NCI-H146 treated with DMSO at 0.1 percent for 48 hours (cell line): Measurements from ENCODE around the gene HERC2.
"Not testable (repeated sequence)": the region's sequence is repeated elsewhere in the genome, so short reads cannot be mapped to it uniquely, and the experiment has no call there.

Experiments used
- DNase-seq: peaks from one replicate; lab custom pipeline; 2025; ENCODE audit not compliant: unreplicated experiment; lab: John Stamatoyannopoulos, UW

Gene HERC2, protein sequence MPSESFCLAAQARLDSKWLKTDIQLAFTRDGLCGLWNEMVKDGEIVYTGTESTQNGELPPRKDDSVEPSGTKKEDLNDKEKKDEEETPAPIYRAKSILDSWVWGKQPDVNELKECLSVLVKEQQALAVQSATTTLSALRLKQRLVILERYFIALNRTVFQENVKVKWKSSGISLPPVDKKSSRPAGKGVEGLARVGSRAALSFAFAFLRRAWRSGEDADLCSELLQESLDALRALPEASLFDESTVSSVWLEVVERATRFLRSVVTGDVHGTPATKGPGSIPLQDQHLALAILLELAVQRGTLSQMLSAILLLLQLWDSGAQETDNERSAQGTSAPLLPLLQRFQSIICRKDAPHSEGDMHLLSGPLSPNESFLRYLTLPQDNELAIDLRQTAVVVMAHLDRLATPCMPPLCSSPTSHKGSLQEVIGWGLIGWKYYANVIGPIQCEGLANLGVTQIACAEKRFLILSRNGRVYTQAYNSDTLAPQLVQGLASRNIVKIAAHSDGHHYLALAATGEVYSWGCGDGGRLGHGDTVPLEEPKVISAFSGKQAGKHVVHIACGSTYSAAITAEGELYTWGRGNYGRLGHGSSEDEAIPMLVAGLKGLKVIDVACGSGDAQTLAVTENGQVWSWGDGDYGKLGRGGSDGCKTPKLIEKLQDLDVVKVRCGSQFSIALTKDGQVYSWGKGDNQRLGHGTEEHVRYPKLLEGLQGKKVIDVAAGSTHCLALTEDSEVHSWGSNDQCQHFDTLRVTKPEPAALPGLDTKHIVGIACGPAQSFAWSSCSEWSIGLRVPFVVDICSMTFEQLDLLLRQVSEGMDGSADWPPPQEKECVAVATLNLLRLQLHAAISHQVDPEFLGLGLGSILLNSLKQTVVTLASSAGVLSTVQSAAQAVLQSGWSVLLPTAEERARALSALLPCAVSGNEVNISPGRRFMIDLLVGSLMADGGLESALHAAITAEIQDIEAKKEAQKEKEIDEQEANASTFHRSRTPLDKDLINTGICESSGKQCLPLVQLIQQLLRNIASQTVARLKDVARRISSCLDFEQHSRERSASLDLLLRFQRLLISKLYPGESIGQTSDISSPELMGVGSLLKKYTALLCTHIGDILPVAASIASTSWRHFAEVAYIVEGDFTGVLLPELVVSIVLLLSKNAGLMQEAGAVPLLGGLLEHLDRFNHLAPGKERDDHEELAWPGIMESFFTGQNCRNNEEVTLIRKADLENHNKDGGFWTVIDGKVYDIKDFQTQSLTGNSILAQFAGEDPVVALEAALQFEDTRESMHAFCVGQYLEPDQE (N-terminal part only)

GRCh38 chr15:28322129-28322588 lies at the start of gene HERC2:
HERC2 (minus strand) TSS chr15:28322179; CDS start chr15:28321433, 746 bp downstream.
- DNase-seq: not testable (repeated sequence)

GRCh38 chr15:28365502-28365901 lies 43.5 kb upstream of the HERC2 start:
- DNase-seq: not testable (repeated sequence)

DNA sequence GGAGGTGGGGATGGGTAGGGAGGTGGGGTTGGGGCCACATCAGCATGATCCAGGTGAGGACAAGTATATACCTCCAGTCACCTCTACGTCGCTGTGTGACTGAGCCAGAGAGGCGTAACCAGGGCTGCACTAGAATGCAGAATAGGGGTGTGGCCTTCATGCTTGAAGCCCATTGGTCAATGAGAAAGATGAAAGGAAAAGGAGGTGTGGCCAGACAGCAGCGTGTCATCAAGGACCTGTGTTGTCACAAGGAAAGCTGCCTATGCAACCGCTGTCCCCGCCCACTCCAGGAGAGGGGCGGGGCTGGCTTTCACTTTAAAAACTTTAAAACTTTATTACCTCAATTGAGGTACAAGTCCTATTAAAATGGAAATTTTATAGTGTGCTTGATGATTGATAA lies 36.0 kb upstream of the HERC2 start, which contains the start of gene GOLGA6L24:
Gene GOLGA6L24 (minus strand): TSS at position 101 of the 400 bp plus-strand sequence. CDS start 61 bp downstream, at position 40.
- DNase-seq: not testable (repeated sequence)

DNA sequence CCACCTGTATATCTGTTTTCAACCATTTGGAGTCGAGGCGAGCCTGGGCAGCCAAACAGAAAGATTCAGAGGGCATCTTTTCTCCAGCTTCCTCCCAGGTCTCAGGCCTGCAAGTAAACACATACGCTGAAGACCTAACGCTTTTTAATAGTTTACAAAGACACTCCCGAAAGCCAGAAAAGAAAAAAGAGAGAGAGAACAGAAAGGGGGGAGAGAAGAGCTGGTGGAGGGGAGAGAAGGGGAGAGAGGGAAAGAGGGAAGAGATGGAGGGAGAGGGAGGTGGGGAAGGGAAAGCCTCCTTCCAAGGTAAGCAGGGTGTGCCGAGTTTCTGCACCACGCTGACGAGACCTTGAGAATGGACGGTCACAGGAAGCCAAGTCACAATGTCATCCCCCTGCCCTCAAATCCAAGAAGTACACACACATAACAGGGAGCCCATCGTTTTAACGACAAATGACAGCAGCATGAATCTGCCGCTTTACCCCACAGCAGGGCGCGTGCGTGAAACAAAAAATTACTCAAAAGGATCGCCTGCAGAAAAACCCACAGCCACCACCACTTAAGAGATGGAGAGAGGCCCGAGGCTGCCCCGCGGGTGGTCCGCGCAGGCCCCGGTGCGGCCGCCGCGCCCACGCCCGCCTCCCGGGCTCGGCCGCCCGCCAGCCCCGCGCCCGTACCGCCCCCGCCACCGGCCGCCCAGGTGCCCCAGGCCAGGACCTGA lies 461 bp downstream of the HERC2 start:
- not testable (repeated sequence) for DNase-seq

- not testable (repeated sequence) for DNase-seq
These were observed 2.3 kb downstream of the HERC2 start for GRCh38 chr15:28319725-28320124.

GRCh38 chr15:28318828-28319227 lies 3.2 kb downstream of the HERC2 start:
- not testable (repeated sequence) for DNase-seq

DNA sequence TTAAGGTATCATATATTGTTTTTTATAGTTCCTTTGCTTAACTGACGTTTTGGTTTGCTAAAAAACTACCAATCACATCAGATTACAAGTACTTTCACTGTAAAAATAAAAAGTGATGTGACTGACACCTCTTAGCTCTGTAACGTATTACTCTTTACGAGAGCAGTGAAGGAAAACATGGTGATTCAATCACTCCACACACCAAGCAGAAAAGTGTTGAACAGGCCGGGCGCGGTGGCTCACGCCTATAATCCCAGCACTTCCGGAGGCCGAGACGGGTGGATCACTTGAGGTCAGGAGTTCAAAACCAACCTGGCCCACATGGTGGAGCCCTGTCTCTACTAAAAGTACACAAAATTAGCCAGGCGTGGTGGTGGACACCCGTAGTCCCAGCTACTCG lies 3.9 kb downstream of the HERC2 start:
- not testable (repeated sequence) for DNase-seq

- DNase-seq: not testable (repeated sequence)
These were observed 5.0 kb downstream of the HERC2 start for GRCh38 chr15:28316958-28317357.

DNA sequence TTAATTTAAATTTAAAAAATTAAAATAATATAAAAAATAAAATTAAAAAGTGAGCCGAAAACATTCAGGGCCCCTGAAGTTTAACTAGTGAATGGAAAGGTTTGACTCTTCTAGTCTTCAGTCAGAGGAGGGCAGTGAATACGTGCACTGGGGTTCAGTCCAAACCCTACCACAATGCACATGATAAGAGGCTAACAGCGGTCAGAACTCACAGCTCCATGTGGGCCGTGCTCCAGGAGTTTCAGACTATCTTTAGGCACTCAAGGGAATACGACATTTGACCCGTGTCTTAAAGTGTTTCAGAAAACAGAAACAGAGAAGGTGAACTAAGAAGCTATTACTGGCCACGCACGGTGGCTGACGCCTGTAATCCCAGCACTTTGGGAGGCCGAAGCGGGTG lies 11.5 kb downstream of the HERC2 start:
- not testable (repeated sequence) for DNase-seq

- not testable (repeated sequence) for DNase-seq
These were observed 13.3 kb downstream of the HERC2 start for GRCh38 chr15:28308718-28309117.

GRCh38 chr15:28305700-28306099 lies 16.3 kb downstream of the HERC2 start:
- DNase-seq: not testable (repeated sequence)

GRCh38 chr15:28297434-28297833 lies 24.5 kb downstream of the HERC2 start:
- not testable (repeated sequence) for DNase-seq

DNA sequence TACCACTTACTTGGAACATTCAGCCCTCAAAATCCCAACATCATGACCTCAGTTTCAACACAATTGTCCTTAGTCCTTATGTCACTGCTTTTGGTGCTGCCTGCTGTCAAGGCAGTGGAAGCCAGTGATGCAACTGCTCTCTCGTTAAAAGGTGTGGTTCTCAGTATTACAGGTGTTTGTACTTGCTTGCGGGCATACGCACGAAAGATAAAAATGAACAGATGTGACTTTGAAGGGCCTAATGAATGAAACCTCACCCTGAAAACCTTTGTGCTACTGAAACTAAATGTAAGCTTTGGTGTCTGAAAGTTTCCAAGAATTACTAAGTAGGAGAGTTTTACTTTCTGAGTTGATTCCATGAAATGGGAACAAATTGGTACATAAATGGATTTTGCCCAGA lies 25.2 kb downstream of the HERC2 start:
- not testable (repeated sequence) for DNase-seq

DNA sequence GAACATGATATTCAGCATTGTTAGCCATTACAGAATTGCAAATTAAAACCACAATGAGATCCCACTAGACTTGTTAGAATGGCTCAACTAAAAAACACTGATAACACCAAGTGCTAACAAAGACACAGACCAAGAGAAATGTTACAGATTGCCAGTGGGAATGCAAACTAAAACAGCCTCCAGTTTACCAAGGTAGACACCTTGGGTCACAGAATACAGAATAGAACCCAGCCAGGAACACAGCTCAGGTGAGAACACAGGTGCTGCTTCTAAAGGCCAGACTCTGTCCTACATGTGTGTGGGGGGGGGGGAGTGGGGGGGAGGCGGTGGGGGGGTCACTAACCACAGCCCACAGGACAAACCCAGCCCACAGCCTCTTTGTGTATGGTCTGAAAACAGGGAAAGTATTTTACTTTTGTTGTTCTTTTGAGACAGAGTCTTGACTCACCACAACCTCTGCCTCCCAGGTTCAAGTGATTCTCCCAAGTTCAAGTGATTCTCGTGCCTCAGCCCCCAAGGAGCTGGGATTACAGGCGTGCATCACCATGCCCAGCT lies 26.9 kb downstream of the HERC2 start:
- not testable (repeated sequence) for DNase-seq

DNA sequence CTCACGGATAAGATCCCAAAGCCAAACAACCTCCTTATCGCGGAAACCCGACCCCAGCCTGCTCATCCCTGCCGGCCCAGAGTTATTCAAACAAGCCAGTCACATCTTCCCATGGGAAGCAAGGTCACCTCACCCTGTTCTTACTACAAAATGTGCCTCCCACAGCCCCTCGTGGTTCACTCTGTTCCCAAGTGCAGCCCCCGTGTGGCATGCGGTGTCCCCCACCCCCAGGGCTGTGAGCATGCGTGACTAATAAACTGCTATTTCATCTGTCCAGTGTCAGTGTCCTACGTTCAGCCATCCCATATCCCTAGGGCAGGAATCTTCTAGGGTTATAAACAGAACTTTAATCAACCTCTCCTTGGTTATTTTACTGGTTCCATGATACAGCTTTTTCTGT lies 27.4 kb downstream of the HERC2 start:
- DNase-seq: not testable (repeated sequence)

DNA sequence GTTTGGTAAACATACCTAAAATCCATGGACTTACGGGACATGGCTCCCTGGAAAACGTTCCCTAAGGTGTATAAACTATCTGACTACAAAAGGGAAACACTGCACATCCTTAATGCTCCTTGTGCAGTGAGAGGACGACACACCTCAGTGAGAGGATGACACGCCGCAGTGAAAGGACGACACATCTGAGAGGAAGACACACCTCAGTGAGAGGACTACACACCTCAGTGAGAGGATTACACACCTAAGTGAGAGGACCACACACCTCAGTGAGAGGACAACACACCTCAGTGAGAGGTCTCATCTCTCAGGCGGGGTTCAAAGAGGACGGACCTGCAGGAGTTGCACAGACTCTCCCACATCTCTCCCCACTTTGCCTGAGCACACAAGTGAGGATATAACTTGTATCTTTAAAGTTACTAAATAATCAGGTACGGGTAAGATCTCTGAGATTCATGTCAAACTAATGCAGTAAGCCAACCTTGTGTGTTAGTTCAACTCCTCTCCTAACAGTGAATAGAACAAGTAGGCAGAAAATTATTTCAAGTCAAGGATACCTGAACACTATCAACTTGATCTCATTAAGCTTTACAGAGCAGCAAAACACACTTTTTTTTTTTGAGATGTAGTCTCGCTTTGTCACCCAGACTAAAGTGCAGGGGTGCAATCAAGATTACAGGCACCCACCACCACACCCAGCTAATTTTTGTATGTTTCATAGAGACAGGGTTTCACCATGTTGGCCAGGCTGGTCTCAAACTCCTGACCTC lies 32.1 kb downstream of the HERC2 start:
- DNase-seq: no peak

- not testable (repeated sequence) for DNase-seq
These were observed 32.9 kb downstream of the HERC2 start for GRCh38 chr15:28288830-28289693.

DNA sequence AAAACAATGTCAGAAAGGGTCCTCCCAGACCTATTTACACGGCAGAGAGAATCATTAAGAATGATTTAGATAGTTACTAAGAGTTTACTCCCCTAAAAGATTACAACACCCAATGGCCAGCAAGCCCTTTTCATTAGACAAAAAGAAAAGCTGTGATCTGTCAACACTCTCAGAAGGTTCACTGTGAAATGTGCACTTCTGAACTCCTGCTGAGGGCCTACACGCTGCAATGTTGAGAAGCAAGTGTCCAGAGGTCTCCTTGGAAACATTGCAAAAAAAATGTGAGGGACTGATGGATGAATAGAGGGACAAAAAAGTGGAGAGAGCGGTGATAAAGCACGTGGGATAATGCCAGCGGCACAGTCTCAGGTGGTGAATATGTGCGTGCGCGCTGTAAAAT lies 35.3 kb downstream of the HERC2 start:
- DNase-seq: not testable (repeated sequence)
